Naive thymus-derived CD4-positive, alpha-beta T cell (primary cell): ENCODE results near the gene TRIM27. TPM values are rescaled to one million over a fixed set of nuclear protein-coding genes. Genes with fewer than 3 reads are reported as not detected.

Experiments used
- ATAC-seq: fragments of 150-1000 bp; cut with Tn5 transposase; 2 replicates; pipeline ENCODE4 v1.10.0; 2021; ENCODE audit warnings: mild to moderate bottlenecking, moderate library complexity
- CTCF ChIA-PET: fragments of 350-600 bp; sonication (Branson Sonifier 250); formaldehyde crosslinking; loops from one replicate; lab custom pipeline; 2021; ENCODE audit warnings: antibody characterized with exemption; lab: Charles Lee
- POLR2A ChIA-PET: fragments of 350-600 bp; sonication (Branson Sonifier 250); formaldehyde crosslinking; loops from one replicate; lab custom pipeline; 2021; ENCODE audit warnings: antibody characterized with exemption, inconsistent platforms; lab: Charles Lee
- DNase-seq, 9 donors: peaks; one replicate each; pipeline versions ENCODE4 v3.0.0 to v3.0.0-alpha.2; 2020 to 2022; ENCODE audit warnings: mixed read lengths in 1 of 9
- H3K27ac ChIP-seq: one replicate; pipeline ENCODE4 v1.7.0; 2013; ENCODE audit warnings: mild to moderate bottlenecking, low read depth, low read length, moderate library complexity
- H3K27me3 ChIP-seq, 2 donors: one replicate each; pipeline ENCODE4 v1.7.0; 2013; ENCODE audit warnings: low read length in 2 of 2, mild to moderate bottlenecking in 2 of 2, moderate library complexity in 2 of 2; ENCODE audit not compliant: control insufficient read depth in 2 of 2, insufficient read depth in 2 of 2
- H3K36me3 ChIP-seq, 3 experiments: 1 replicate in 2 of 3; 2 replicates in 1 of 3; pipeline ENCODE4 v1.7.0; 2013; ENCODE audit warnings: low read length in 3 of 3, mild to moderate bottlenecking in 3 of 3, moderate library complexity in 1 of 3; ENCODE audit not compliant: insufficient read depth in 3 of 3, control insufficient read depth in 2 of 3
- H3K4me1 ChIP-seq, 2 donors: one replicate each; pipeline ENCODE4 v1.7.0; 2013; ENCODE audit warnings: low read length in 2 of 2, mild to moderate bottlenecking in 2 of 2, moderate library complexity in 1 of 2; ENCODE audit not compliant: control insufficient read depth in 2 of 2, insufficient read depth in 2 of 2
- H3K4me3 ChIP-seq: 2 replicates; pipeline ENCODE4 v1.7.0; 2013; ENCODE audit warnings: mild to moderate bottlenecking, low read length
- H3K9me3 ChIP-seq, 3 experiments: 1 replicate in 2 of 3; 2 replicates in 1 of 3; pipeline ENCODE4 v1.7.0; 2013; ENCODE audit warnings: low read length in 3 of 3; ENCODE audit not compliant: control insufficient read depth in 2 of 3
- H3K27ac Mint-ChIP-seq, 9 donors: one replicate each; pipeline ENCODE4 v1.8.0; 2020 to 2022; ENCODE audit warnings: mixed read lengths in 9 of 9, mild to moderate bottlenecking in 8 of 9, moderate library complexity in 5 of 9, inconsistent platforms in 2 of 9
- H3K27me3 Mint-ChIP-seq, 5 donors: one replicate each; pipeline ENCODE4 v1.8.0; 2021 to 2022; ENCODE audit warnings: mixed read lengths in 5 of 5, mild to moderate bottlenecking in 1 of 5
- H3K36me3 Mint-ChIP-seq, 5 donors: one replicate each; pipeline ENCODE4 v1.8.0; 2020 to 2022; ENCODE audit warnings: mixed read lengths in 5 of 5, mild to moderate bottlenecking in 3 of 5, inconsistent platforms in 1 of 5
- H3K4me1 Mint-ChIP-seq, 7 donors: one replicate each; pipeline ENCODE4 v1.8.0; 2020 to 2022; ENCODE audit warnings: mixed read lengths in 7 of 7, mild to moderate bottlenecking in 3 of 7, inconsistent platforms in 1 of 7
- H3K4me3 Mint-ChIP-seq, 10 donors: one replicate each; pipeline ENCODE4 v1.8.0; 2020 to 2022; ENCODE audit warnings: mild to moderate bottlenecking in 10 of 10, mixed read lengths in 10 of 10, moderate library complexity in 6 of 10, inconsistent platforms in 2 of 10
- H3K9me3 Mint-ChIP-seq, 11 donors: one replicate each; pipeline ENCODE4 v1.8.0; 2020 to 2022; ENCODE audit warnings: mixed read lengths in 11 of 11, mild to moderate bottlenecking in 4 of 11, inconsistent platforms in 1 of 11, moderate library complexity in 1 of 11
- intact Hi-C, 2 donors: fragments of 100-400 bp; cut with micrococcal nuclease; formaldehyde crosslinking; loops; one replicate each; pipeline ENCODE4 v1.15.1; 2023
- polyA plus RNA-seq, 2 donors: library from polyadenylated mRNA; unstranded; fragments of 300-500 nt; fragmentation: Illumina TruSeq; gene quantifications; one replicate each; pipeline ENCODE4 v1.2.3, GENCODE V29; 2021
- total RNA-seq, 6 experiments: library from RNA in 5 of 6; stranded (reverse) in 5 of 6; gene quantifications; 1 replicate in 5 of 6; 2 replicates in 1 of 6; pipeline ENCODE4 v1.2.3 and lab custom pipeline; 2021 to 2026

The TRIM27 gene
- total and polyA plus RNA-seq, 7 experiments from 2014 or later: 22.9 to 93.9 (median 67.5) TPM

- peak overlapping the region; percentile 57 for H3K4me3 ChIP-seq
- Mint-ChIP-seq H3K4me1 (peaks cover 31 to 58% (median 51%) of the 10 kb centered on the region in 7 donors), H3K36me3 (peaks cover 0 to 7% (median 0%) of the 10 kb centered on the region in 5 donors), H3K27me3 (peaks cover 0 to 9% (median 0%) of the 10 kb centered on the region in 5 donors), H3K4me3 (peak overlapping the region; percentile 86 to 92 (median 89)), H3K27ac (peak overlapping the region; percentile 89 to 98 (median 94)), H3K9me3 (peaks cover 0 to 28% (median 0%) of the 10 kb centered on the region in 11 donors)
- peak overlapping the region; percentile 71 for H3K27ac ChIP-seq
- DNase-seq (peak in 8 of 9 donors; percentile 42 to 78 (median 60)), ATAC-seq (peak; percentile 2)
- CTCF ChIA-PET: interaction anchor here (0.7 to 1.0 kb wide), 2 partner anchors 96 to 105 kb away, joined by 3 to 6 read pairs; no protein-coding TSS in a partner anchor
- H3K4me1 ChIP-seq: peaks cover 22 to 23% of the 10 kb centered on the region in 2 donors
- H3K27me3 ChIP-seq: no peaks in the 10 kb centered on the region
- no peaks in the 10 kb centered on the region for H3K36me3 ChIP-seq
- no peaks in the 10 kb centered on the region for H3K9me3 ChIP-seq
- intact Hi-C loops: loop anchor here (1.0 to 10.0 kb wide), 11 partner anchors 10 to 1769 kb away; partner anchors contain the start of gene ZNF184 (in 2 of the 2)
- POLR2A ChIA-PET: interaction anchor here (0.6 to 3.7 kb wide), 7 partner anchors 11 to 417 kb away, joined by 3 to 17 read pairs (median 4); no protein-coding TSS in a partner anchor
These were observed 20.0 kb upstream of the TRIM27 start for GRCh38 chr6:28943557-28944411.

GRCh38 chr6:28943223-28943556, 19.4 kb upstream of the TRIM27 start:
- Mint-ChIP-seq H3K9me3 (peaks cover 0 to 31% (median 0%) of the 10 kb centered on the region in 11 donors), H3K27me3 (peaks cover 0 to 9% (median 0%) of the 10 kb centered on the region in 5 donors), H3K4me3 (peak overlapping the region; percentile 86 to 99 (median 89)), H3K27ac (peak overlapping the region; percentile 71 to 98 (median 93)), H3K4me1 (peaks cover 31 to 61% (median 51%) of the 10 kb centered on the region in 7 donors), H3K36me3 (peaks cover 0 to 7% (median 0%) of the 10 kb centered on the region in 5 donors)
- Histone ChIP-seq H3K4me1 (peaks cover 22 to 23% of the 10 kb centered on the region in 2 donors), H3K9me3 (no peaks in the 10 kb centered on the region), H3K4me3 (peak overlapping the region; percentile 57), H3K27me3 (no peaks in the 10 kb centered on the region), H3K27ac (no peak overlapping the region), H3K36me3 (no peaks in the 10 kb centered on the region)
- no peak for ATAC-seq
- CTCF ChIA-PET: interaction anchor here (1.0 kb wide), 1 partner anchor 95 kb away, joined by 3 read pairs; no protein-coding TSS in a partner anchor
- intact Hi-C loops: loop anchor here (1.0 to 10.0 kb wide), 6 partner anchors 59 to 1768 kb away; partner anchors contain the start of gene ZNF184 (in 1 of the 2)
- POLR2A ChIA-PET: interaction anchor here (0.6 to 3.7 kb wide), 7 partner anchors 10 to 416 kb away, joined by 3 to 17 read pairs (median 4); no protein-coding TSS in a partner anchor
- DNase-seq: no peak

DNA sequence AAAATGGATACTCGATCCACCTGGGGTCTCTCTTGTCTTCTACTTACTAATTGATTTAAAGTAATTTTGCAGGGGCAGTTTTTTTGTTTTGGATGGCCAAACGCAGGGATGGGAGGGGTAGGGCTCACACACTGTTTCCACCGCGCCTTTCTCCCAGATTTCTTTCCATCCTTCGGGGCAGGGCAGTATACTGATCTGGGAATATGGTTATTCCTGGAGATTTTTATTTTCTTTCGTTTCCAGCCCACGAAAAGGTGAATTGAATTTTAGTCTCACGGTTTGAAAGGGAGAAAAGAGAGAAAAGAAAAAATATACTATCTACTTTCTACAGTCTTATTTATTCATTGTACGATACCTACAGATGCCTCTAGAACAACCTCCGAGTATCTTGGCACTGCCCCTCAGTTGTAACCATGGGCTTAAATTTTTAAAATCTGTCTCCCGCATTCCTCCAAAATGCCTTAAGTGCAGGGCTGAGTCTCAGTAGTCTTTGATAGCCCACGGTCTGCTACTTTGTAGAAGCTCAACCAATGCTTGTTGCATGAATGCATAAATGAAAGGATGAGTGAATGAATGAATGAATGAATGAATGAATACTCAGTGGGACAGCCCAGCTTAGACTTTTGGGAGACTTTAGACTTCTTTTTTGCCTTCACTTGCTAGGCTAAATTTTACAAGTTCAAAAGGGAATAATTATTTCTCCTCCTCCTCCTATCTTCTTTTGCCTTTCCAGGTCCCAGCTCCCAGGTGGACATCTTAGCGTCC, 18.1 kb upstream of the TRIM27 start:
- H3K4me1 Mint-ChIP-seq: peaks cover 34 to 65% (median 54%) of the 10 kb centered on the region in 7 donors
- intact Hi-C loops: loop anchor here (1.0 to 10.0 kb wide), 17 partner anchors 18 to 1767 kb away; partner anchors contain the start of genes TRIM27 (in 1 of the 2) and ZNF184 (in 1 of the 2)
- peak overlapping the region; percentile 86 to 99 (median 92) for H3K4me3 Mint-ChIP-seq
- H3K4me1 ChIP-seq: peaks cover 22 to 29% of the 10 kb centered on the region in 2 donors
- H3K9me3 Mint-ChIP-seq: peaks cover 0 to 31% (median 0%) of the 10 kb centered on the region in 11 donors
- H3K27me3 ChIP-seq: no peaks in the 10 kb centered on the region
- H3K36me3 Mint-ChIP-seq: peaks cover 0 to 7% (median 0%) of the 10 kb centered on the region in 5 donors
- no peaks in the 10 kb centered on the region for H3K36me3 ChIP-seq
- peaks cover 0 to 9% (median 0%) of the 10 kb centered on the region in 5 donors for H3K27me3 Mint-ChIP-seq
- DNase-seq (no peak), ATAC-seq (no peak)
- ChIA-PET CTCF (interaction anchor here (1.2 to 2.4 kb wide), 2 partner anchors 79 to 104 kb away, joined by 4 to 16 read pairs; no protein-coding TSS in a partner anchor), POLR2A (interaction anchor here (0.6 to 11.3 kb wide), 15 partner anchors 10 to 1794 kb away, joined by 3 to 125 read pairs (median 6); partner anchors contain the start of gene TRIM27)
- H3K9me3 ChIP-seq: no peaks in the 10 kb centered on the region
- H3K27ac Mint-ChIP-seq: peak overlapping the region; percentile 90 to 99 (median 94)
- H3K4me3 ChIP-seq: peak overlapping the region; percentile 82
- peak overlapping the region; percentile 60 for H3K27ac ChIP-seq

GRCh38 chr6:28940858-28941683, 17.3 kb upstream of the TRIM27 start:
- POLR2A ChIA-PET: interaction anchor here (0.6 to 11.3 kb wide), 22 partner anchors 9 to 1131 kb away, joined by 3 to 125 read pairs (median 4); partner anchors contain the start of gene TRIM27
- ATAC-seq (peak; percentile 76), DNase-seq (peak; percentile 35 to 90 (median 83))
- Mint-ChIP-seq H3K9me3 (peaks cover 0 to 31% (median 0%) of the 10 kb centered on the region in 11 donors), H3K27me3 (peaks cover 0 to 6% (median 0%) of the 10 kb centered on the region in 5 donors), H3K4me1 (peaks cover 34 to 64% (median 56%) of the 10 kb centered on the region in 7 donors), H3K27ac (peak overlapping the region; percentile 90 to 99 (median 94)), H3K36me3 (peaks cover 0 to 7% (median 0%) of the 10 kb centered on the region in 5 donors), H3K4me3 (peak overlapping the region; percentile 86 to 99 (median 92))
- H3K27ac ChIP-seq: peak overlapping the region; percentile 60
- no peaks in the 10 kb centered on the region for H3K36me3 ChIP-seq
- intact Hi-C loops: loop anchor here (1.0 to 10.0 kb wide), 19 partner anchors 17 to 1766 kb away; partner anchors contain the start of genes TRIM27 (in 1 of the 2) and ZNF184 (in 1 of the 2)
- peak overlapping the region; percentile 82 for H3K4me3 ChIP-seq
- no peaks in the 10 kb centered on the region for H3K9me3 ChIP-seq
- H3K27me3 ChIP-seq: no peaks in the 10 kb centered on the region
- H3K4me1 ChIP-seq: peaks cover 22 to 30% of the 10 kb centered on the region in 2 donors
- CTCF ChIA-PET: interaction anchor here (0.9 to 2.4 kb wide), 6 partner anchors 17 to 103 kb away, joined by 4 to 16 read pairs (median 4); partner anchors contain the start of gene TRIM27

GRCh38 chr6:28940294-28940857, 16.6 kb upstream of the TRIM27 start:
- peak overlapping the region; percentile 60 for H3K27ac ChIP-seq
- ChIA-PET POLR2A (interaction anchor here (0.7 to 11.3 kb wide), 18 partner anchors 13 to 1130 kb away, joined by 3 to 125 read pairs (median 6); partner anchors contain the start of gene TRIM27), CTCF (interaction anchor here (0.9 to 2.4 kb wide), 6 partner anchors 16 to 102 kb away, joined by 4 to 16 read pairs (median 4); partner anchors contain the start of gene TRIM27)
- H3K9me3 Mint-ChIP-seq: peaks cover 0 to 28% (median 0%) of the 10 kb centered on the region in 11 donors
- DNase-seq (peak in 3 of 9 donors; percentile 17 to 39 (median 29)), ATAC-seq (peak; percentile 25)
- peak overlapping the region; percentile 90 to 99 (median 94) for H3K27ac Mint-ChIP-seq
- no peaks in the 10 kb centered on the region for H3K36me3 ChIP-seq
- intact Hi-C loops: loop anchor here (1.0 to 10.0 kb wide), 9 partner anchors 92 to 1766 kb away; partner anchors contain the start of gene ZNF184 (in 1 of the 2)
- peaks cover 34 to 71% (median 58%) of the 10 kb centered on the region in 7 donors for H3K4me1 Mint-ChIP-seq
- H3K4me3 ChIP-seq: peak overlapping the region; percentile 82
- no peaks in the 10 kb centered on the region for H3K9me3 ChIP-seq
- no peaks in the 10 kb centered on the region for H3K27me3 ChIP-seq
- H3K4me1 ChIP-seq: peaks cover 22 to 30% of the 10 kb centered on the region in 2 donors
- peaks cover 0 to 7% (median 0%) of the 10 kb centered on the region in 5 donors for H3K36me3 Mint-ChIP-seq
- peak overlapping the region; percentile 86 to 99 (median 92) for H3K4me3 Mint-ChIP-seq
- peaks cover 0 to 6% (median 0%) of the 10 kb centered on the region in 5 donors for H3K27me3 Mint-ChIP-seq
